Activated naive CD8-positive, alpha-beta T cell treated with anti-CD3 and anti-CD28 coated beads, Interleukin-2, amount 10 ng/mL, durations not matched to agents 7 days and 5 days (primary cell): ENCODE results near the gene FAM240A. TPM values are rescaled to one million over a fixed set of nuclear protein-coding genes. Genes with fewer than 3 reads are reported as not detected.

ENCODE experiments used
- ATAC-seq: fragments of 150-1000 bp; cut with Tn5 transposase; one replicate; pipeline ENCODE4 v1.10.0; 2021; ENCODE audit warnings: low read depth, moderate library complexity
- POLR2A ChIA-PET: fragments of 350-600 bp; sonication (Branson Sonifier 250); formaldehyde crosslinking; loops from one replicate; lab custom pipeline; 2021; ENCODE audit warnings: antibody characterized with exemption; lab: Charles Lee
- DNase-seq: peaks from one replicate; pipeline ENCODE4 v3.0.0; 2021
- H3K27ac Mint-ChIP-seq: one replicate; pipeline ENCODE4 v1.8.0; 2022; ENCODE audit warnings: mild to moderate bottlenecking, mixed read lengths
- H3K27me3 Mint-ChIP-seq: one replicate; pipeline ENCODE4 v1.8.0; 2022; ENCODE audit warnings: mild to moderate bottlenecking, moderate library complexity, mixed read lengths
- H3K36me3 Mint-ChIP-seq: one replicate; pipeline ENCODE4 v1.8.0; 2021; ENCODE audit warnings: mild to moderate bottlenecking, mixed read lengths
- H3K4me1 Mint-ChIP-seq: one replicate; pipeline ENCODE4 v1.8.0; 2021; ENCODE audit warnings: mixed read lengths
- H3K4me3 Mint-ChIP-seq: one replicate; pipeline ENCODE4 v1.8.0; 2022; ENCODE audit warnings: mild to moderate bottlenecking, moderate library complexity, mixed read lengths
- H3K9me3 Mint-ChIP-seq: one replicate; pipeline ENCODE4 v1.8.0; 2021; ENCODE audit warnings: mixed read lengths
- total RNA-seq, 2 experiments: library from RNA; stranded (reverse); gene quantifications; one replicate each; pipeline ENCODE4 v1.2.3, GENCODE V29; 2021

Gene FAM240A
- total RNA-seq, 2 experiments from 2014 or later: not detected

- no peak overlapping the region for H3K4me3 Mint-ChIP-seq
- no peaks in the 10 kb centered on the region for H3K9me3 Mint-ChIP-seq
- ATAC-seq (no peak), DNase-seq (peak; percentile 15)
- no peaks in the 10 kb centered on the region for H3K27me3 Mint-ChIP-seq
- no peaks in the 10 kb centered on the region for H3K4me1 Mint-ChIP-seq
- no peaks in the 10 kb centered on the region for H3K36me3 Mint-ChIP-seq
- no peak overlapping the region for H3K27ac Mint-ChIP-seq
- POLR2A ChIA-PET: no interaction called here
These were observed 61.1 kb downstream of the FAM240A start for GRCh38 chr3:46673151-46674030.

GRCh38 chr3:46674031-46674845 lies 61.9 kb downstream of the FAM240A start:
- Mint-ChIP-seq H3K9me3 (no peaks in the 10 kb centered on the region), H3K4me1 (no peaks in the 10 kb centered on the region), H3K36me3 (no peaks in the 10 kb centered on the region), H3K27ac (no peak overlapping the region), H3K4me3 (no peak overlapping the region), H3K27me3 (no peaks in the 10 kb centered on the region)
- peak; percentile 21 for DNase-seq
- POLR2A ChIA-PET: no interaction called here
- no peak for ATAC-seq

GRCh38 chr3:46675426-46675825 lies 63.1 kb downstream of the FAM240A start:
- Mint-ChIP-seq H3K4me1 (no peaks in the 10 kb centered on the region), H3K27me3 (no peaks in the 10 kb centered on the region), H3K27ac (no peak overlapping the region), H3K9me3 (no peaks in the 10 kb centered on the region), H3K36me3 (no peaks in the 10 kb centered on the region), H3K4me3 (no peak overlapping the region)
- POLR2A ChIA-PET: no interaction called here
- DNase-seq (no peak), ATAC-seq (no peak)

Other genes with a start within 250 kb of the FAM240A start
- gene CCR5, start 241.6 kb upstream of the FAM240A start, total RNA-seq: 10 to 100 TPM; 39.6 to 44.3 TPM
- gene CCRL2, start 205.3 kb upstream of the FAM240A start, total RNA-seq: 10 to 100 TPM; 13.5 to 14.4 TPM
- not detected for gene LTF, start 147.6 kb upstream of the FAM240A start, total RNA-seq
- gene RTP3, start 114.5 kb upstream of the FAM240A start, total RNA-seq: not detected
- gene LRRC2, start 46.2 kb upstream of the FAM240A start, total RNA-seq: under 1 TPM; 0.45 to 0.75 TPM
- gene ALS2CL, start 81.2 kb downstream of the FAM240A start, total RNA-seq: 1 to 10 TPM; 3.6 to 4.5 TPM
- gene TMIE, start 88.9 kb downstream of the FAM240A start, total RNA-seq: under 1 TPM; 0.36 to 0.77 TPM
- not detected for gene PRSS50, start 105.3 kb downstream of the FAM240A start, total RNA-seq